HepG2 (cell line): Measurements from ENCODE around the gene APOD.
"Not testable (repeated sequence)": the region's sequence is repeated elsewhere in the genome, so short reads cannot be mapped to it uniquely, and the experiment has no call there.

Source experiments
- ATF5 ChIP-seq: sonication (generic); formaldehyde crosslinking; IDR thresholded peaks from 2 replicates; pipeline ENCODE4 v1.4.0; 2020; ENCODE audit warnings: mild to moderate bottlenecking, low read depth, missing genetic modification reagents
- DMTF1 ChIP-seq: sonication (generic); formaldehyde crosslinking; IDR thresholded peaks from 2 replicates; pipeline ENCODE4 v1.4.0; 2020; ENCODE audit warnings: mild to moderate bottlenecking, missing genetic modification reagents
- EZH2 ChIP-seq: conservative IDR thresholded peaks from 2 replicates; pipeline ENCODE4 v1.6.1; 2012; ENCODE audit warnings: mild to moderate bottlenecking, low read depth, low read length, moderate library complexity
- HDAC2 ChIP-seq: sonication (generic); formaldehyde crosslinking; IDR thresholded peaks from 2 replicates; pipeline ENCODE4 v1.4.0; 2020; ENCODE audit warnings: missing genetic modification reagents
- JUND ChIP-seq: sonication (generic); formaldehyde crosslinking; IDR thresholded peaks from 2 replicates; pipeline ENCODE4 v1.8.0; 2022; ENCODE audit warnings: mild to moderate bottlenecking, missing genetic modification reagents
- PHF8 ChIP-seq: sonication (generic); formaldehyde crosslinking; IDR thresholded peaks from 2 replicates; pipeline ENCODE4 v1.5.0; 2020; ENCODE audit warnings: missing genetic modification reagents
- POLR2A ChIP-seq, 2 experiments: IDR thresholded peaks; 2 replicates each; pipeline ENCODE4 v1.6.1; 2011; ENCODE audit warnings: low read depth in 2 of 2, low read length in 2 of 2, mild to moderate bottlenecking in 1 of 2, moderate library complexity in 1 of 2; ENCODE audit not compliant: insufficient read depth in 1 of 2
- POLR2AphosphoS5 ChIP-seq: IDR thresholded peaks from 2 replicates; pipeline ENCODE4 v1.6.1; 2012; ENCODE audit warnings: low read depth, low read length
- SIN3B ChIP-seq: fragments of 150-350 bp; IDR thresholded peaks from 2 replicates; pipeline ENCODE4 v1.6.1; 2014; ENCODE audit warnings: low read length
- ZBTB7A ChIP-seq: sonication (generic); formaldehyde crosslinking; IDR thresholded peaks from 2 replicates; pipeline ENCODE4 v1.8.0; 2022; ENCODE audit warnings: mild to moderate bottlenecking, missing genetic modification reagents
- ZNF256 ChIP-seq: sonication (generic); formaldehyde crosslinking; conservative IDR thresholded peaks from 2 replicates; pipeline ENCODE4 v1.4.0; 2020; ENCODE audit warnings: missing genetic modification reagents
- ZNF276 ChIP-seq: sonication (generic); formaldehyde crosslinking; IDR thresholded peaks from 2 replicates; pipeline ENCODE4 v1.4.0; 2020; ENCODE audit warnings: mild to moderate bottlenecking, low read depth, missing genetic modification reagents
- ZNF572 ChIP-seq: sonication (generic); formaldehyde crosslinking; IDR thresholded peaks from 2 replicates; pipeline ENCODE4 v1.5.1; 2020; ENCODE audit warnings: mild to moderate bottlenecking, missing genetic modification reagents

- not testable (repeated sequence) for TF ChIP-seq HDAC2 (CRISPR knock-in tag); ZNF572 (CRISPR knock-in tag); EZH2; ZBTB7A (CRISPR knock-in tag); ZNF256; ATF5 (CRISPR knock-in tag); DMTF1 (CRISPR knock-in tag); POLR2AphosphoS5; POLR2A (IDR thresholded peaks at IDR 0.05; ENCODE audit: insufficient read depth in 1 of 2, low read depth in 2 of 2, low read length in 2 of 2); JUND (CRISPR knock-in tag); PHF8 (CRISPR knock-in tag); ZNF276; SIN3B
Measured at GRCh38 chr3:195601785-195602184, 18.0 kb upstream of the APOD start.
